ENCODE data around the gene TAGLN.
"Not testable (repeated sequence)": the region's sequence is repeated elsewhere in the genome, so short reads cannot be mapped to it uniquely, and the experiment has no call there.

TAGLN gene

DNA sequence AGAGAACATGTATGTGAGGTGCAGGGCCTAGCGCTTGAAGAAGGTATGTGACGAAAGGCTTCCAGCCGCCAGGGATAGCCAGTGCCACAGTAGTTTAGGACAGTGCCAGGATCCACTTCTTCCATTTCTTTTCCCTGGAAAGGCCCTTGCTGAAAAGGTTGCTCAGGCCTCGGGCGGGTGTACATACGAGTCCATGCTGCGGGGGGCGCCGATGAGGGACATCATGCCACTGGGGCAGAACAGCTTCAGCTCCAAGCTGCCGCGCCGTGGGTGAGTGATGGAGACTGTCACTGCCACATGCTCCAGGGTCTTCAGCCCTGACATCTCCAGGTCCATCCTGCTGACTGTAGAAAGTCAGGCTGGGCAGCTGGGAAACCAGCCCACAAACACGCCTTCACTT lies 9.5 kb downstream of the TAGLN start:
- H3K4me1 ChIP-seq (ENCODE audit: control insufficient read depth, low read depth, low read length); H3K9me3 ChIP-seq (ENCODE audit: control insufficient read depth, low read depth, low read length); H3K4me3 ChIP-seq (ENCODE audit: low read length); H3K27ac ChIP-seq (ENCODE audit: low read length); H3K9ac ChIP-seq (ENCODE audit: low read length); H3K27me3 ChIP-seq (ENCODE audit: control insufficient read depth, insufficient read depth, low read length): not testable (repeated sequence)
- peaks cover 18% of the 10 kb centered on the region for H3K36me3 ChIP-seq (ENCODE audit: control insufficient read depth, low read depth, low read length)

DNA sequence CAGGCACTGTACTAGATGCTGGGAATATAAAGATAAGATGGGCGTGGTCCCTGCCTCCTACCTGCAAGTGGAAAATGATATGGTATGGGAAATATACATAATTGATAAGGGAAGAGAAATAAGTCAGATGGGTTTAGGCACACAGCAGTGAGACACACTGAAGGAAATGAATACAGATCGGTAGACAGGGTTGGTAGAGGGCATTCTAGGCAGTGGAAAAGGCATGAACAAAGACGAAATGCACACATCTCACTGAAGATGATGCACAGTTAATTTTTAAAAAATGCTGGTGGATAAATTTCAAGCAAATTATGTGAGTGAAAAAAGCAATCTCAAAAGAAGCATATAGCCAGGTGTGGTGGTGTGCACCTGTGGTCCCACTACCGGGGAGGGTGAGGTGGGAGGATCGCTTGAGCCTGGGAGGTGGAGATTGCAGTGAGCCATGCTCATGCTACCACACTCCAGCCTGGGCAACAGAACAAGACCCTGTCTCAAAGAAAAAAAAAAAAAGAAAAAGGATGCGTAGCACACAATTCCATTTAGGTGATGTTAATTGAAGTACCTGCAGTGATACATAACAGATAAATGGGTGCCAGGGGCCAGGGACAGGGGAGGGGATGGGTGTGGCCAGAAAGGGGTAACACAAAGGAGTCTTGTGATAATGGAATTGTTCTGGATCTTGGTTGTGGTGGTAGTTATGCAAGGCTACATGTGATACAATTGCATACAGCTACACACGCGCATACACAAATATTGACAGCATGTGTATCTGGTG lies 10.4 kb downstream of the TAGLN start:
- not testable (repeated sequence) for H3K36me3 ChIP-seq (ENCODE audit: control insufficient read depth, low read depth, low read length)

DNA sequence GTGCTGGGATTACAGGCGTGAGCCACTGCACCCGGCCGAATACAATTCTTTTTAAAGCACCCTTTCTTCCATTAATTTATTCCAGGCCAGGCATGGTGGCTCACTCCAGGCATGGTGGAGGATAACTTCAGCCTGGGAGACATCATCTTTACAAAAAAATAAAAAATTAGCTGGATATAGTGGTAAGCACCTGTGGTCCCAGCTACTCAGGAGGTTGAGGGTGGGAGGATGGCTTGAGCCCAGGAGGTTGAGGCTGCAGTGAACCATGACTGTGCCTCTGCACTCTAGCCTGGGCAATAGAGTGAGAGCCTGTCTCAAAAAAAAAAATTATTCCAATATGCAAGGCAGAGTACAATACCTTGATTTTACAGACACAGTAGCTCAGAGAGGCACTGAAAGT lies 11.4 kb downstream of the TAGLN start:
- no peak overlapping the region for H3K4me3 ChIP-seq (ENCODE audit: low read length)
- no peak overlapping the region for H3K9ac ChIP-seq (ENCODE audit: low read length)
- H3K4me1 ChIP-seq (ENCODE audit: control insufficient read depth, low read depth, low read length): no peaks in the 10 kb centered on the region
- H3K36me3 ChIP-seq (ENCODE audit: control insufficient read depth, low read depth, low read length): no peaks in the 10 kb centered on the region
- no peaks in the 10 kb centered on the region for H3K27me3 ChIP-seq (ENCODE audit: control insufficient read depth, insufficient read depth, low read length)
- H3K27ac ChIP-seq (ENCODE audit: low read length): no peak overlapping the region
- no peaks in the 10 kb centered on the region for H3K9me3 ChIP-seq (ENCODE audit: control insufficient read depth, low read depth, low read length)

More for the DNA sequence above, 10.4 kb downstream of the TAGLN start:
- H3K4me3 ChIP-seq (ENCODE audit: low read length); H3K27me3 ChIP-seq (ENCODE audit: control insufficient read depth, insufficient read depth, low read length); H3K27ac ChIP-seq (ENCODE audit: low read length); H3K9me3 ChIP-seq (ENCODE audit: control insufficient read depth, low read depth, low read length); H3K9ac ChIP-seq (ENCODE audit: low read length); H3K4me1 ChIP-seq (ENCODE audit: control insufficient read depth, low read depth, low read length): not testable (repeated sequence)

DNA sequence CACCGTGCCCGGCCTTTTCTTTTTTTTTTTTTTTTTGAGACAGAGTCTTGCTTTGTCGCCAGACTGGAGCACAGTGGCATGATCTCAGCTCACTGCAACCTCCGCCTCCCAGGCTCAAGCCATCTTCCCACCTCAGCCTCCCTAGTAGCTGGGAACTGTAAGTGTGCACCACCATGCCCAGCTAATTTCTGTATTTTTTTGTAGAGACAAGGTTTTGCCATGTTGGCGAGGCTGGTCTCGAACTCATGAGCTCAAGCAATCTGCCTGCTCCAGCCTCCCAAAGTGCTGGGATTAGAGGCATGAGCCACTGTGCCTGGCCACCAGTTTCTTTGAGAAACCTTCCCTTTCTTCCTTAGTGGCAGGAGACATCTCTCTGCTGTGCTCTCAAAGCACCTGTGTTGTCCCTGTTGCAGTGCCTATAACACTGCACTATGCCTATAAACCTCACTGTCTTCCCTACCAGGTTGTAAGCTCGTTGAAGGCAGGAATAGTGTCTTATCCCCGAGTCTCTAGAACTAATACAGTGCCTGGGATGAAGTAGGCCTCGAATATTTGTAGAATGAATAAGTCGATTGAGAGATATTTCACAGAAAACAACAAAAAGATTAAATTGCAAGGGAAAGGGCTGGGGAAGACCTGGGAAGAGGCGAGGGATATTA lies 13.7 kb downstream of the TAGLN start:
- Histone ChIP-seq H3K9me3 (ENCODE audit: control insufficient read depth, low read depth, low read length) (no peaks in the 10 kb centered on the region), H3K27ac (ENCODE audit: low read length) (no peak overlapping the region), H3K36me3 (ENCODE audit: control insufficient read depth, low read depth, low read length) (peaks cover 4% of the 10 kb centered on the region), H3K4me1 (ENCODE audit: control insufficient read depth, low read depth, low read length) (no peaks in the 10 kb centered on the region), H3K9ac (ENCODE audit: low read length) (no peak overlapping the region), H3K4me3 (ENCODE audit: low read length) (no peak overlapping the region), H3K27me3 (ENCODE audit: control insufficient read depth, insufficient read depth, low read length) (no peaks in the 10 kb centered on the region)

DNA sequence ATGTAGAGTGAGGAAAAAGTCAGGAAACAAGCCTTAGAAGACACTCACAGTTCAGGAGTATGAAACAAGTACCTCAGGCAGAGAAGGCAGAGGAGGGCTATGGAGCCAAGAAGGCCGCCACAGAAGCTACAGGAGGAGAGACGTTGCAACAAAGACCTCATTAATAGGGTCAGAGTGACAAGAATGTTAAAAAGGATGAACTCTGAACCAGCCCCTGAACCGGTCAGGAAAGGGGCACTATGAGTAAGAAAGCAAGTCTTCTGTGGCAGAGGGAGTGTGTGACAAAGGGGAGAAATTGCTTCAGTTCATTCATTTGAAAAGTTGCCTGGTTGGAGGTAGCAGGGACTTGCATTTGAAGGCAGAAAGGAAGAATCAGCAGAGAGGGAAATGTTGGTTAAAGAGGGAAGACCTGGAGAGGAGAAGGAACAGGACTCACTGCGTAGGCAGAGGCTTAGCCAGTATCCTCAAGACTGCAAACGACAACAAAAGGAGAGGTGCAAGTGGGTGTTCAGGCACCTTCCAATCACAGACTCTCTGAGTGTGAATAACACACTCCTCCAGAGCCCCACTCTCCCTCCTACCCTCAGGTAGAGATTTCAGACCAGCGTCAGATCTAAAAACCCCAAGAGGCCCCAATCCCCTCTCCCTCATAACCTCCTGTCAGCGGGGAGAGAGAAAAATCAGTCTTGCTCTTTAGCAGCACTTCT lies 15.4 kb downstream of the TAGLN start:
- H3K9ac ChIP-seq (ENCODE audit: low read length): no peak overlapping the region
- H3K27ac ChIP-seq (ENCODE audit: low read length): no peak overlapping the region
- no peak overlapping the region for H3K4me3 ChIP-seq (ENCODE audit: low read length)
- H3K4me1 ChIP-seq (ENCODE audit: control insufficient read depth, low read depth, low read length): no peaks in the 10 kb centered on the region
- H3K27me3 ChIP-seq (ENCODE audit: control insufficient read depth, insufficient read depth, low read length): no peaks in the 10 kb centered on the region
- H3K36me3 ChIP-seq (ENCODE audit: control insufficient read depth, low read depth, low read length): peaks cover 16% of the 10 kb centered on the region
- no peaks in the 10 kb centered on the region for H3K9me3 ChIP-seq (ENCODE audit: control insufficient read depth, low read depth, low read length)

DNA sequence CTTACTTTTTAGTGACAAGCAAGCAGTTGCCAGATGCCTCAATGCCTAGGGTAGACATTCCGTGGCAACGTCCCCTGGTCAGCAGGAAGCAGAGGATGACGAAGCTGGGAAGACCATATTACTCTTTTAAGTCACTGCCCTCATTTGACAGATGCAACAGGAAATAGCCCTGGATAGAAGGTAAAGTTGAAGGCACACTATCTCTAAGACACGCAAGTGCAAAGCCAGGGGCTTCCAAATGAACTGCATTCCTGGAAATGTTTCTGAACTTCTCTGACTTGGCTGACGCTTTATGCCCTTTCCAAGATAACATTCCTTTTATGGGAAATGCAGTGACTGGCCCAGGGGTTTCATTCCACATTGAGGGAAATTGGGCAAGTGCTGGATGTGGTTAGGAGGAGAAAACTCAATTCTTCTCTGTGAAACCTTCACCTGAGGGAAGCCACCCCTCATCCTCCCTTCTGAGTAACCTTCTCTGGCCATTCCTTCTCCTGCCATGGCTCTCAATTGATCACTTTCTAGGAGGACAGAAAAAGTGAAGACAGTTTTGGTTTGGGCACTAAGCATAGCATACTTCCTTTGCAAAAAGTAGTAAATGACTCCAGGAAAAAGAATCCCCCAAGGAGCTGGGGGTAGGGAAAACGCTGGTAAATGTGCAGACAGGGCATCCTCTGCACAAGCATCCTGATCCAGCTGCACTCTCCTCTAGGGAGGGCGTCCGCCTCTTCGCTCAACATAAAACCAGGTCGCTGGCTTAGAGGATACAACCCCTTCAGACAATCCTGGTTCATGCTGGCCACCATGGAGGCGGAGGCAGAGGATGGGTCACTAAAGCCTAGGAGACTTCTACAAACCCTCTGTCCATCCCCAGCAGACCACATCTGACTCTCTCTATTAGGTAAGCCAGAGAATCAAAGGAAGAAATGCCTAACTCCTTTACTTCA lies 18.2 kb downstream of the TAGLN start:
- peaks cover 20% of the 10 kb centered on the region for H3K36me3 ChIP-seq (ENCODE audit: control insufficient read depth, low read depth, low read length)
- no peaks in the 10 kb centered on the region for H3K9me3 ChIP-seq (ENCODE audit: control insufficient read depth, low read depth, low read length)
- H3K27ac ChIP-seq (ENCODE audit: low read length): no peak overlapping the region

DNA sequence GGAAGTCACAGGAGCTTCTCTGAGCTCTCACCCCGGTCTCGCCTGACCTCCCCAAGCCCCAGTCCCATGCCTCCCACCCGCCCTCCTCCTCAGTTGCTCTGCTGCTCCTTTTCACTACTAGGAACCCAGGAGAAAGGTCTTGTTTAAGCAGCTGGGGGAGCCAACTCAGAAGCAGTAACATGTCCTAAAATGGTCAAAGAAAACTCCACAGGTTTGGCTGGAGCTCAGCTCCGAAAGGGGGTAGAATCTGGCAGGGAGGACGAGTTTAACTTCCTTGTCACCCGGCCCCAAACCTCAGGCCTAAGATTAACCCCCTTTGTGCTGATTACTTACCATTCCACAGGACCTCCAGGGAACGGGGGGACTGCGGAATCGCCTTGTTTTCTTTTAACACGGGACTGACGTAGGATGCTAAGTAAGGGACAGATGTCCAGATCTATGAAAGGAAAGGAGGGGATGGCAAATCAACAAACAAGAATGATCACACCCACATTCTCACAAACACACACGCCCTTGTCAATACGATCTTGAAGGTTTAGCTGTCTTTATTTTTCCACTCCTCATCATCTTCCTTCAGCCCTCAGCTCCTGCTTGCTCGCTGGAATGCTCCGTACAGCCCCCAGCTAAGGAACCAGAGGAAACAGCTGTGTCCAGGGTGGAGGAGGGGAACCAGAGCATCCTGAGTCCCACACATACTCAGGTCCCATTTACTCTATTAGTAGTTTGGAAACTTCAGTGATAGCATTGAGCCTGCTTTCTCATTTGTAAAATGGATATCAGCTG lies 19.2 kb downstream of the TAGLN start:
- no peak overlapping the region for H3K9ac ChIP-seq (ENCODE audit: low read length)
- H3K9me3 ChIP-seq (ENCODE audit: control insufficient read depth, low read depth, low read length): no peaks in the 10 kb centered on the region
- no peaks in the 10 kb centered on the region for H3K4me1 ChIP-seq (ENCODE audit: control insufficient read depth, low read depth, low read length)
- H3K4me3 ChIP-seq (ENCODE audit: low read length): no peak overlapping the region
- peaks cover 23% of the 10 kb centered on the region for H3K36me3 ChIP-seq (ENCODE audit: control insufficient read depth, low read depth, low read length)
- no peaks in the 10 kb centered on the region for H3K27me3 ChIP-seq (ENCODE audit: control insufficient read depth, insufficient read depth, low read length)
- H3K27ac ChIP-seq (ENCODE audit: low read length): no peak overlapping the region

More for the DNA sequence above, 18.2 kb downstream of the TAGLN start:
- Histone ChIP-seq H3K4me1 (ENCODE audit: control insufficient read depth, low read depth, low read length) (no peaks in the 10 kb centered on the region), H3K27me3 (ENCODE audit: control insufficient read depth, insufficient read depth, low read length) (no peaks in the 10 kb centered on the region), H3K4me3 (ENCODE audit: low read length) (no peak overlapping the region), H3K9ac (ENCODE audit: low read length) (no peak overlapping the region)

DNA sequence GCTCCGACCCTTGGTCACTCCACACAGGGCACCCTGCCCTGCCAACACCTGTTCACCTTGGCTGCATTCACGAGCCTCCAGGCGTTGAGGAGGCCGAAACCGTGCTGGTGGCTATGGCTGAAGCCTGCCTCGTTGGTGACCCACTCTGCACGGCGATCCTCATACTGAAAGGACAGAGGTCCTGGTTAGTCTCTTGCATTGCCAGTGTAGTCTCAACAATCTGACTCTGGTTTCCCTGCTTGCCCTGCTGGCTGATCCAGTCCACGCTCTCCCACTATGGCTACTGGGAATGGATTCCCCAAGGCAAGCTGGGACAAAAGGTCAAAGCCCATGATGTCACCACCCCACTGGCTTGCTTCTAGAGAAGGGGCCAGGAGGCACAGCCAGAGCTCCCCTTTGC lies 19.8 kb downstream of the TAGLN start:
- H3K4me3 ChIP-seq (ENCODE audit: low read length): no peak overlapping the region
- no peaks in the 10 kb centered on the region for H3K27me3 ChIP-seq (ENCODE audit: control insufficient read depth, insufficient read depth, low read length)
- peaks cover 23% of the 10 kb centered on the region for H3K36me3 ChIP-seq (ENCODE audit: control insufficient read depth, low read depth, low read length)
- H3K4me1 ChIP-seq (ENCODE audit: control insufficient read depth, low read depth, low read length): no peaks in the 10 kb centered on the region
- no peak overlapping the region for H3K27ac ChIP-seq (ENCODE audit: low read length)
- no peaks in the 10 kb centered on the region for H3K9me3 ChIP-seq (ENCODE audit: control insufficient read depth, low read depth, low read length)
- H3K9ac ChIP-seq (ENCODE audit: low read length): no peak overlapping the region

DNA sequence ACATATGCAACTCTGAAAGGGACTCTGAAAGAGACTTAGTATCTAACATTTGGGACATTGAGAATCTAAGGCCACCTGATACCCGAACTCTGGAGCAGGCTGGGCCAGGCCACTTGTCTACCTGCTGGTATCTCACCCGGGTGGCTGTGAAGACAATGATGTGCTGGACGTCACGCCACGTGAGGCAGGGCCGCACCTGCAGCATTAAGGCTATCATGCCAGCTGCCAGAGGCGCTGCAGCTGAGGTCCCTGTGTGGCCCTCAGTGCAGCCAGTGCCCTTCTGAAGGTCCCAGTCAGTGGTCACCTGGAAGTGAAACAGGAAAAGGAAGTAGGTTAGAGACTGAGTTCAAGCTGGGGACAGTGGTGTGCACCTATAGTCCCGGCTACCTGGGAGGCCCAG lies 20.3 kb downstream of the TAGLN start:
- Histone ChIP-seq H3K4me3 (ENCODE audit: low read length) (no peak overlapping the region), H3K36me3 (ENCODE audit: control insufficient read depth, low read depth, low read length) (peaks cover 23% of the 10 kb centered on the region), H3K27ac (ENCODE audit: low read length) (no peak overlapping the region), H3K27me3 (ENCODE audit: control insufficient read depth, insufficient read depth, low read length) (no peaks in the 10 kb centered on the region), H3K4me1 (ENCODE audit: control insufficient read depth, low read depth, low read length) (no peaks in the 10 kb centered on the region), H3K9me3 (ENCODE audit: control insufficient read depth, low read depth, low read length) (no peaks in the 10 kb centered on the region), H3K9ac (ENCODE audit: low read length) (no peak overlapping the region)

DNA sequence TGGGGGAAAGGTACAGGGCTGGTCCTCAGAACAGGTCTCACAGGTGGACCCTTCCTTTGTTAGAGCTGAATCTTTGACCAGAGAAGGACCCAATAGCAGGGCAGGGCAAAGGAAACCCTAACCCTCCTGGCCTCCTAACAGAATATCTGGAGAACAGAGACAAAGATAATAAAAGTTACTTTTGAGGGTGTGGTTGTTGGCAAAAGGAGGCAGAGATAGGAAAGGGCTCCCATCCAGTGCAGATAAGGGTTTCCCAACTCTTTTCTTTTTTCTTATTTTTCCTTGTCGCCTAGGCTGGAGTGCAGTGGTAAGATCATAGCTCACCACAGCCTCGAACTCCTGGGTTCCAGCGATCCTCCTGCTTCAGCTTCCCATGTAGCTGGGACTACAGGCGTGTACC lies 20.8 kb downstream of the TAGLN start:
- Histone ChIP-seq H3K4me1 (ENCODE audit: control insufficient read depth, low read depth, low read length) (no peaks in the 10 kb centered on the region), H3K27me3 (ENCODE audit: control insufficient read depth, insufficient read depth, low read length) (no peaks in the 10 kb centered on the region), H3K9ac (ENCODE audit: low read length) (no peak overlapping the region), H3K27ac (ENCODE audit: low read length) (no peak overlapping the region), H3K9me3 (ENCODE audit: control insufficient read depth, low read depth, low read length) (no peaks in the 10 kb centered on the region), H3K36me3 (ENCODE audit: control insufficient read depth, low read depth, low read length) (peaks cover 23% of the 10 kb centered on the region), H3K4me3 (ENCODE audit: low read length) (no peak overlapping the region)
